ENCODE data around the gene SLC7A4.

GRCh38 chr22:21047730-21048129 lies 15.4 kb upstream of the SLC7A4 start:
- TF ChIP-seq CTCF (IDR thresholded peaks at IDR 0.05) (no peak), POLR2A (IDR thresholded peaks at IDR 0.05) (no peak)

Data from adrenal gland (tissue), 5 donors.